Activated CD8-positive, alpha-beta memory T cell treated with anti-CD3 and anti-CD28 coated beads for 24 hours (primary cell): ENCODE results near the gene PPP1R1B.
"Not testable (repeated sequence)": the region's sequence is repeated elsewhere in the genome, so short reads cannot be mapped to it uniquely, and the experiment has no call there.

ENCODE experiments used
- DNase-seq: peaks from one replicate; pipeline ENCODE4 v3.0.0-alpha.2; 2020

Gene PPP1R1B

GRCh38 chr17:39626171-39627046, at the start of gene PPP1R1B:
Gene PPP1R1B, plus strand, starts transcription at chr17:39626952. Its CDS starts 441 bp downstream, at chr17:39627393.
- DNase-seq = peak; percentile 61

- no peak for DNase-seq
These were observed 48.5 kb upstream of the PPP1R1B start for GRCh38 chr17:39578272-39578671.

GRCh38 chr17:39579318-39580081, 47.3 kb upstream of the PPP1R1B start:
- DNase-seq = no peak

- no peak for DNase-seq
These were observed 46.7 kb upstream of the PPP1R1B start for GRCh38 chr17:39580082-39580468.

GRCh38 chr17:39581071-39581758, 45.5 kb upstream of the PPP1R1B start:
- DNase-seq = no peak

- no peak for DNase-seq
These were observed 45.0 kb upstream of the PPP1R1B start for GRCh38 chr17:39581759-39582085.

- no peak for DNase-seq
These were observed 44.1 kb upstream of the PPP1R1B start for GRCh38 chr17:39582658-39583057.

GRCh38 chr17:39590180-39590579, 36.6 kb upstream of the PPP1R1B start:
- DNase-seq = not testable (repeated sequence)

GRCh38 chr17:39591958-39592954, 34.5 kb upstream of the PPP1R1B start:
- no peak for DNase-seq

GRCh38 chr17:39593371-39593770, 33.4 kb upstream of the PPP1R1B start:
- DNase-seq = no peak

GRCh38 chr17:39595294-39595693, 31.5 kb upstream of the PPP1R1B start:
- DNase-seq = no peak

GRCh38 chr17:39595928-39596510, 30.7 kb upstream of the PPP1R1B start:
- no peak for DNase-seq

- no peak for DNase-seq
These were observed 30.0 kb upstream of the PPP1R1B start for GRCh38 chr17:39596543-39597267.

GRCh38 chr17:39597372-39598046, 29.2 kb upstream of the PPP1R1B start:
- DNase-seq = no peak

GRCh38 chr17:39598047-39598481, 28.7 kb upstream of the PPP1R1B start:
- DNase-seq = no peak

GRCh38 chr17:39598630-39599003, 28.1 kb upstream of the PPP1R1B start:
- DNase-seq = no peak

GRCh38 chr17:39599004-39599664, 27.6 kb upstream of the PPP1R1B start:
- DNase-seq = no peak

GRCh38 chr17:39599665-39600231, 27.0 kb upstream of the PPP1R1B start:
- DNase-seq = no peak

- no peak for DNase-seq
These were observed 26.3 kb upstream of the PPP1R1B start for GRCh38 chr17:39600288-39600996.
